ENCODE results near the gene TWNK. TPM values are rescaled to one million over a fixed set of nuclear protein-coding genes. Genes with fewer than 3 reads are reported as not detected.

TWNK gene
- total RNA-seq, 2 experiments from 2014 or later = 2.7 to 2.8 TPM

DNA sequence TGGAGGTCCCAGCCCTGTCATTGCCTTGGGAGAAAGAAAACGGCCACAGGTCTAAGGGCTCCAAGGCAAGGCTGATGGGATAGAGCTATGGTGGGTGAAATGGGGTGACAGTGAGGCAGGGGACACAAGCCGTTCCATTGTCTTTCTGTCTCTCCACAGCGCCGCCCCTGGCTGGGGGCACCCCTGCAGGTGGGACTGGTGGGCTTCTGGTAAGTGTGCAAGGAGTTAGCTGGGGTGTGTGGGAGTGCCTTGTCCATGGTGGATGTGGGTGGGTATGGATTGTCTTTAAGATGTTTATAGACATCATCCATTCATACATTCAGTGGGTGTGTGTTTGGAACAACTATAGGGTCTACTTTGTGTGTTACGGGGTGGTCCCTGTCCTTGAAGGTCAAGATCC is 51.1 kb downstream of the TWNK start:
- TF ChIP-seq, protein P1, sequence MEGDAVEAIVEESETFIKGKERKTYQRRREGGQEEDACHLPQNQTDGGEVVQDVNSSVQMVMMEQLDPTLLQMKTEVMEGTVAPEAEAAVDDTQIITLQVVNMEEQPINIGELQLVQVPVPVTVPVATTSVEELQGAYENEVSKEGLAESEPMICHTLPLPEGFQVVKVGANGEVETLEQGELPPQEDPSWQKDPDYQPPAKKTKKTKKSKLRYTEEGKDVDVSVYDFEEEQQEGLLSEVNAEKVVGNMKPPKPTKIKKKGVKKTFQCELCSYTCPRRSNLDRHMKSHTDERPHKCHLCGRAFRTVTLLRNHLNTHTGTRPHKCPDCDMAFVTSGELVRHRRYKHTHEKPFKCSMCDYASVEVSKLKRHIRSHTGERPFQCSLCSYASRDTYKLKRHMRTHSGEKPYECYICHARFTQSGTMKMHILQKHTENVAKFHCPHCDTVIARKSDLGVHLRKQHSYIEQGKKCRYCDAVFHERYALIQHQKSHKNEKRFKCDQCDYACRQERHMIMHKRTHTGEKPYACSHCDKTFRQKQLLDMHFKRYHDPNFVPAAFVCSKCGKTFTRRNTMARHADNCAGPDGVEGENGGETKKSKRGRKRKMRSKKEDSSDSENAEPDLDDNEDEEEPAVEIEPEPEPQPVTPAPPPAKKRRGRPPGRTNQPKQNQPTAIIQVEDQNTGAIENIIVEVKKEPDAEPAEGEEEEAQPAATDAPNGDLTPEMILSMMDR (IDR thresholded peaks at IDR 0.05) = no peak

DNA sequence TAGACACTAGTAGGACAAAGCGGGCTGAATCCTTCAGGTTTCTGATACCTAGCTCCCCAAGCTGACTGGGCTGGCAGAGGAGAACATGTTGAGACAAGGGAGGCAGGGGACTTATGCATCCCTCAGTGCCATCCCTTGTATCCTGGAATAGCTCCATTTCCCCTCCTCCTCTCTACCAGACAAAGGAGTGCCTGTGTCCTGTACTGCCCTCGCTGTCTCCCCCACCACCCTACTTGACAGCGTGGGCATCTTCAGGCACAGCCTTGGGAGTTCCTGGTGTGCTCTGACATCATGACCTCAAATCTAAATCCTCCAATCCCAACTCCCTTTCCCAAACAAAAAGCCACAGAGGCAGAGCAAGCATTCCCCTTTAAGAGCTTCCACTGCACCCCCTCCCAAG is 52.7 kb downstream of the TWNK start:
- ChIA-PET POLR2A (interaction anchor here (0.6 to 4.9 kb wide), 2 partner anchors 9 to 1066 kb away, joined by 4 to 48 read pairs; partner anchors contain the start of genes PDZD7 and SFXN3), CTCF (interaction anchor here (3.7 kb wide), 1 partner anchor 11 kb away, joined by 36 read pairs; no protein-coding TSS in a partner anchor)
- Mint-ChIP-seq H3K27me3 (no peaks in the 10 kb centered on the region), H3K27ac (no peak overlapping the region), H3K4me3 (no peak overlapping the region), H3K9me3 (no peaks in the 10 kb centered on the region), H3K36me3 (ENCODE audit: low read depth) (peaks cover 48% of the 10 kb centered on the region), H3K4me1 (ENCODE audit: low read depth) (peaks cover 26% of the 10 kb centered on the region)
- Histone ChIP-seq H3K4me1 (ENCODE audit: insufficient read depth, low read length) (peaks cover 24% of the 10 kb centered on the region), H3K9me3 (ENCODE audit: control insufficient read depth in 1 of 2, insufficient read depth in 1 of 2, low read length in 2 of 2) (no peaks in the 10 kb centered on the region), H3K4me3 (ENCODE audit: low read length) (no peak overlapping the region), H3K27ac (ENCODE audit: low read depth in 1 of 2, low read length in 2 of 2) (no peak overlapping the region), H3K27me3 (ENCODE audit: control insufficient read depth in 1 of 2, insufficient read depth in 2 of 2, low read length in 2 of 2) (no peaks in the 10 kb centered on the region), H3K36me3 (ENCODE audit: insufficient read depth, low read length) (peaks cover 52% of the 10 kb centered on the region)
- intact Hi-C loops (cut with DNase I, micrococcal nuclease) = loop anchor here (5.0 to 10.0 kb wide), 3 partner anchors 102 to 1705 kb away; partner anchors contain the start of genes BLOC1S2 (in 1 of the 2) and WBP1L (in 1 of the 2)
- TF ChIP-seq, protein P1 (IDR thresholded peaks at IDR 0.05) = no peak
- no peak for DNase-seq
- ATAC-seq (ENCODE audit: poor library complexity) = no peak

More for the DNA sequence above, 51.1 kb downstream of the TWNK start:
- ChIA-PET CTCF (interaction anchor here (0.6 to 1.7 kb wide), 2 partner anchors 12 to 19 kb away, joined by 3 to 4 read pairs; no protein-coding TSS in a partner anchor), POLR2A (no interaction called here)
- no peak overlapping the region for H3K27ac Mint-ChIP-seq
- no peaks in the 10 kb centered on the region for H3K9me3 ChIP-seq (ENCODE audit: control insufficient read depth in 1 of 2, insufficient read depth in 1 of 2, low read length in 2 of 2)
- no peaks in the 10 kb centered on the region for H3K27me3 ChIP-seq (ENCODE audit: control insufficient read depth in 1 of 2, insufficient read depth in 2 of 2, low read length in 2 of 2)
- no peak overlapping the region for H3K4me3 Mint-ChIP-seq
- H3K4me1 Mint-ChIP-seq (ENCODE audit: low read depth) = peaks cover 24% of the 10 kb centered on the region
- intact Hi-C loops (cut with DNase I, micrococcal nuclease) = no loop called here
- H3K4me1 ChIP-seq (ENCODE audit: insufficient read depth, low read length) = peaks cover 24% of the 10 kb centered on the region
- H3K36me3 ChIP-seq (ENCODE audit: insufficient read depth, low read length) = peaks cover 59% of the 10 kb centered on the region
- H3K27ac ChIP-seq (ENCODE audit: low read depth in 1 of 2, low read length in 2 of 2) = no peak overlapping the region
- H3K4me3 ChIP-seq (ENCODE audit: low read length) = no peak overlapping the region
- H3K9me3 Mint-ChIP-seq = no peaks in the 10 kb centered on the region
- DNase-seq (no peak), ATAC-seq (ENCODE audit: poor library complexity) (no peak)
- no peaks in the 10 kb centered on the region for H3K27me3 Mint-ChIP-seq
- peaks cover 53% of the 10 kb centered on the region for H3K36me3 Mint-ChIP-seq (ENCODE audit: low read depth)

GRCh38 chr10:101040851-101041250 is 53.5 kb downstream of the TWNK start:
- Histone ChIP-seq H3K27ac (ENCODE audit: low read depth in 1 of 2, low read length in 2 of 2) (no peak overlapping the region), H3K9me3 (ENCODE audit: control insufficient read depth in 1 of 2, insufficient read depth in 1 of 2, low read length in 2 of 2) (no peaks in the 10 kb centered on the region), H3K4me1 (ENCODE audit: insufficient read depth, low read length) (peaks cover 24% of the 10 kb centered on the region), H3K36me3 (ENCODE audit: insufficient read depth, low read length) (peaks cover 45% of the 10 kb centered on the region), H3K27me3 (ENCODE audit: control insufficient read depth in 1 of 2, insufficient read depth in 2 of 2, low read length in 2 of 2) (no peaks in the 10 kb centered on the region), H3K4me3 (ENCODE audit: low read length) (no peak overlapping the region)
- Mint-ChIP-seq H3K4me3 (no peak overlapping the region), H3K9me3 (no peaks in the 10 kb centered on the region), H3K4me1 (ENCODE audit: low read depth) (peaks cover 26% of the 10 kb centered on the region), H3K36me3 (ENCODE audit: low read depth) (peaks cover 42% of the 10 kb centered on the region), H3K27ac (no peak overlapping the region), H3K27me3 (peaks cover under 1% of the 10 kb centered on the region)
- POLR2A ChIA-PET = interaction anchor here (1.3 to 4.9 kb wide), 3 partner anchors 9 to 26 kb away, joined by 4 to 48 read pairs (median 24); partner anchors contain the start of genes PDZD7 and SFXN3
- TF ChIP-seq, protein P1 (IDR thresholded peaks at IDR 0.05) = no peak
- DNase-seq = no peak
- CTCF ChIA-PET = interaction anchor here (0.7 to 3.7 kb wide), 13 partner anchors 9 to 755 kb away, joined by 3 to 36 read pairs (median 7); partner anchors contain the start of genes KAZALD1, PDZD7 and SFXN3
- ATAC-seq (ENCODE audit: poor library complexity) = no peak
- intact Hi-C loops (cut with DNase I, micrococcal nuclease) = loop anchor here (1.0 to 10.0 kb wide), 4 partner anchors 27 to 1704 kb away; partner anchors contain the start of genes BLOC1S2 (in 1 of the 2) and WBP1L (in 1 of the 2)
